Neural crest cell (in vitro differentiated cells): Measurements from ENCODE around the gene SYNPO2L. TPM values are rescaled to one million over a fixed set of nuclear protein-coding genes. Genes with fewer than 3 reads are reported as not detected.
"Not testable (repeated sequence)": the region's sequence is repeated elsewhere in the genome, so short reads cannot be mapped to it uniquely, and the experiment has no call there.

Experiments
- DNase-seq: peaks from one replicate; pipeline ENCODE4 v3.0.0; 2021; ENCODE audit warnings: low read depth, mixed read lengths, low spot score
- H3K27ac Mint-ChIP-seq: one replicate; pipeline ENCODE4 v1.8.0; 2021; ENCODE audit warnings: mild to moderate bottlenecking, mixed read lengths; ENCODE audit not compliant: unreplicated experiment
- H3K27me3 Mint-ChIP-seq: 2 replicates; pipeline ENCODE4 v1.8.0; 2021; ENCODE audit warnings: low read depth, mild to moderate bottlenecking, mixed read lengths
- H3K36me3 Mint-ChIP-seq: 2 replicates; pipeline ENCODE4 v1.8.0; 2021; ENCODE audit warnings: low read depth, mild to moderate bottlenecking, mixed read lengths
- H3K4me1 Mint-ChIP-seq: 2 replicates; pipeline ENCODE4 v1.8.0; 2021; ENCODE audit warnings: mixed read lengths
- H3K4me3 Mint-ChIP-seq: one replicate; pipeline ENCODE4 v1.8.0; 2021; ENCODE audit warnings: mild to moderate bottlenecking, mixed read lengths
- H3K9me3 Mint-ChIP-seq: 2 replicates; pipeline ENCODE4 v1.8.0; 2021; ENCODE audit warnings: mixed read lengths
- CTCF ChIP-seq: fragments of 200-600 bp; sonication (generic); conservative IDR thresholded peaks from 2 replicates; pipeline ENCODE4 v1.5.0; 2021; ENCODE audit warnings: antibody characterized with exemption, mild to moderate bottlenecking
- total RNA-seq: library from RNA; stranded (reverse); gene quantifications from 2 replicates; pipeline ENCODE4 v1.2.1, GENCODE V29; 2021

Gene SYNPO2L
- total RNA-seq, 1 donor from 2014 or later, result 0.12 TPM

- H3K27ac Mint-ChIP-seq, H3K27me3 Mint-ChIP-seq, H3K4me3 Mint-ChIP-seq, H3K9me3 Mint-ChIP-seq, DNase-seq, H3K4me1 Mint-ChIP-seq, H3K36me3 Mint-ChIP-seq: not testable (repeated sequence)
These were observed 8.6 kb upstream of the SYNPO2L start for GRCh38 chr10:73664156-73665040.

- DNase-seq, H3K4me3 Mint-ChIP-seq, H3K27me3 Mint-ChIP-seq, H3K27ac Mint-ChIP-seq, H3K4me1 Mint-ChIP-seq, H3K36me3 Mint-ChIP-seq, H3K9me3 Mint-ChIP-seq: not testable (repeated sequence)
These were observed 7.8 kb upstream of the SYNPO2L start for GRCh38 chr10:73663621-73664020.

- not testable (repeated sequence) for H3K4me3 Mint-ChIP-seq, H3K4me1 Mint-ChIP-seq, H3K36me3 Mint-ChIP-seq, H3K27me3 Mint-ChIP-seq, H3K9me3 Mint-ChIP-seq, DNase-seq, H3K27ac Mint-ChIP-seq
These were observed 6.9 kb upstream of the SYNPO2L start for GRCh38 chr10:73662705-73663104.

- no peak for DNase-seq
- Mint-ChIP-seq H3K27me3 (no peaks in the 10 kb centered on the region), H3K4me3 (no peak overlapping the region), H3K4me1 (peaks cover 11% of the 10 kb centered on the region), H3K9me3 (no peaks in the 10 kb centered on the region), H3K27ac (no peak overlapping the region), H3K36me3 (no peaks in the 10 kb centered on the region)
- no peak for TF ChIP-seq CTCF
These were observed 406 bp downstream of the SYNPO2L start for GRCh38 chr10:73655257-73655989.

GRCh38 chr10:73653701-73654100 is 2.1 kb downstream of the SYNPO2L start:
- H3K36me3 Mint-ChIP-seq, result no peaks in the 10 kb centered on the region
- peaks cover 19% of the 10 kb centered on the region for H3K4me1 Mint-ChIP-seq
- no peak for DNase-seq
- H3K27me3 Mint-ChIP-seq, result no peaks in the 10 kb centered on the region
- H3K9me3 Mint-ChIP-seq, result no peaks in the 10 kb centered on the region
- no peak overlapping the region for H3K27ac Mint-ChIP-seq
- TF ChIP-seq CTCF, result no peak
- H3K4me3 Mint-ChIP-seq, result no peak overlapping the region

- no peak for TF ChIP-seq CTCF
- no peaks in the 10 kb centered on the region for H3K36me3 Mint-ChIP-seq
- no peaks in the 10 kb centered on the region for H3K9me3 Mint-ChIP-seq
- peaks cover 19% of the 10 kb centered on the region for H3K4me1 Mint-ChIP-seq
- no peaks in the 10 kb centered on the region for H3K27me3 Mint-ChIP-seq
- H3K4me3 Mint-ChIP-seq, result no peak overlapping the region
- DNase-seq, result no peak
- H3K27ac Mint-ChIP-seq, result no peak overlapping the region
These were observed 2.6 kb downstream of the SYNPO2L start for GRCh38 chr10:73653195-73653594.
